Stimulated activated CD8-positive, alpha-beta memory T cell treated with anti-CD3 and anti-CD28 coated beads, Interleukin-7, amount 100 ng/mL, for 4 hours (primary cell): ENCODE measurements around the gene NFIC.

Experiments used
- DNase-seq, 2 donors: peaks; one replicate each; pipeline ENCODE4 v3.0.0-alpha.2; 2020; ENCODE audit warnings: low read depth in 2 of 2

The NFIC gene

GRCh38 chr19:3359015-3359918 is 7.1 kb upstream of the NFIC start:
- peak; percentile 60 to 80 for DNase-seq

- no peak for DNase-seq
These were observed 6.4 kb upstream of the NFIC start for GRCh38 chr19:3359919-3360420.

GRCh38 chr19:3360421-3361383 is 5.7 kb upstream of the NFIC start:
- DNase-seq: peak; percentile 46 to 79

- DNase-seq: no peak
These were observed 4.8 kb upstream of the NFIC start for GRCh38 chr19:3361384-3362216.

- no peak for DNase-seq
These were observed 4.0 kb upstream of the NFIC start for GRCh38 chr19:3362217-3362906.

- DNase-seq: no peak
These were observed 2.4 kb upstream of the NFIC start for GRCh38 chr19:3363841-3364500.

- DNase-seq: no peak
These were observed 1.9 kb upstream of the NFIC start for GRCh38 chr19:3364501-3364858.

- no peak for DNase-seq
These were observed 1.1 kb upstream of the NFIC start for GRCh38 chr19:3365093-3365835.

- DNase-seq: no peak
These were observed 607 bp downstream of the NFIC start for GRCh38 chr19:3366753-3367627.

GRCh38 chr19:3367628-3368440 is 1.5 kb downstream of the NFIC start:
- DNase-seq: no peak

GRCh38 chr19:3368441-3368795 is 2.0 kb downstream of the NFIC start:
- DNase-seq: no peak

GRCh38 chr19:3368848-3369336 is 2.5 kb downstream of the NFIC start:
- DNase-seq: no peak

GRCh38 chr19:3369337-3370213 is 3.2 kb downstream of the NFIC start:
- DNase-seq: no peak

- no peak for DNase-seq
These were observed 3.9 kb downstream of the NFIC start for GRCh38 chr19:3370214-3370720.

- DNase-seq: no peak
These were observed 4.6 kb downstream of the NFIC start for GRCh38 chr19:3370728-3371591.
